Tibial artery (tissue), 4 donors: Measurements from ENCODE around the gene SSR1.

ENCODE experiments used
- DNase-seq, 2 donors: peaks; one replicate each; pipeline ENCODE4 v3.0.0-alpha.2; 2019
- H3K27ac ChIP-seq, 2 donors: fragments of 200-600 bp; sonication (generic) in 1 of 2; 1 replicate in 1 of 2; 2 replicates in 1 of 2; pipeline ENCODE4 v1.5.1; 2018 to 2019; ENCODE audit warnings: mild to moderate bottlenecking in 1 of 2
- H3K27me3 ChIP-seq, 2 donors: fragments of 200-600 bp; sonication (generic) in 1 of 2; one replicate each; pipeline versions ENCODE4 v1.5.1 to v1.6.0; 2016 to 2019
- H3K36me3 ChIP-seq, 3 donors: fragments of 200-600 bp; sonication (generic) in 2 of 3; one replicate each; pipeline ENCODE4 v1.5.1; 2016 to 2019; ENCODE audit warnings: mild to moderate bottlenecking in 2 of 3
- H3K4me1 ChIP-seq, 4 donors: fragments of 200-600 bp; sonication (generic) in 2 of 4; 1 replicate in 3 of 4; 2 replicates in 1 of 4; pipeline ENCODE4 v1.5.1; 2016 to 2019
- H3K4me3 ChIP-seq, 2 donors: fragments of 200-600 bp; sonication (generic) in 1 of 2; 1 replicate in 1 of 2; 2 replicates in 1 of 2; pipeline ENCODE4 v1.5.1; 2018 to 2019; ENCODE audit warnings: mild to moderate bottlenecking in 2 of 2
- H3K9me3 ChIP-seq, 3 donors: fragments of 200-600 bp; sonication (generic) in 1 of 3; one replicate each; pipeline ENCODE4 v1.5.1; 2016 to 2019
- CTCF ChIP-seq, 2 experiments: fragments of 200-600 bp in 1 of 2; fragments of 450-650 bp in 1 of 2; IDR thresholded peaks; one replicate each; pipeline ENCODE4 v1.5.1; 2017 to 2019; ENCODE audit warnings: antibody characterized with exemption in 2 of 2, mild to moderate bottlenecking in 1 of 2, moderate library complexity in 1 of 2
- intact Hi-C: fragments of 100-400 bp; cut with DNase I; formaldehyde crosslinking; loops from one replicate; pipeline ENCODE4 v1.15.0; 2023; ENCODE audit warnings: low total_unique reads

SSR1 gene

DNA sequence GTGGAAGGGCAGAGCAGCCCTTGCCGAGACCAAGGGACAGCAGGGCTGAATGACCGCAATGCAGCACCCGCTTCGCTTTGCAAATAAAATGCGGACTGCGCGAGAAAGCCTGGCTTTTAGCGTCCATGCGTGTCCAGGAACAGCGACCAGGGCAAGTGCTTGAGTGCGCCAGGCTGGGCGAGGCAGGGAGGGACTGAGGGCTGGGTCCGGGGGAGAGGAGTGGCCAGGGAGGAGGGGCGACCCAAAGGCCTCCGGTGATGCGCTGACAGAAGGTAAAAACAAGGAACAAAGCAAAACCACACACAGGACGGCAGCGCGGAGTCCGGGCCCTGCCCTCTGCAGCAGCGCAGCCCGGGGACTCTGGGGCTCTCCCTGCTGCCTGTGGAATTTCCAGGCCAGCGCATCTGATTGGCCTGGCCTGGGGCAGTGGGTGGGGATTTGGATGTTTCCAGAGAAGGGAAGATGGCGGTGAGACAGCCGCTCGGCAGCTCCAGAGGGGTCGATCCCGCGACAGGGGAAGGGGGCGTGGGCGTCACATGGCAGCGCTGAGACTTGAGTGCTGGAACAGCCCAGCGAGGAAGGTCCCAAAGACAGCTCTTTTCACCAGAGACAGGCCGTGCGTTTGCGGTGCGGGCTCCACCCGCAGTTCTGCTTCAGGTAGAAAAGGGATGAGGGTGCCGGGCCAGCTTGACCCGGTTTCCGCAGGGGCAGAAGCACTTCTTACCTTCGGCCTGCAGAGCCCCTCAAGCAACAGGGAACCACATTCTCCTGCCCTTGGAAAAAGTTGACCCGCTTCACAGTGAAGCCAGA is 51.8 kb downstream of the SSR1 start:
- Histone ChIP-seq H3K27ac (peak overlapping the region; percentile 60 to 66), H3K4me1 (peaks cover 0 to 10% (median 7%) of the 10 kb centered on the region in 4 donors), H3K9me3 (no peaks in the 10 kb centered on the region), H3K27me3 (no peaks in the 10 kb centered on the region), H3K4me3 (peak overlapping the region; percentile 59 to 82), H3K36me3 (no peaks in the 10 kb centered on the region)
- peak; percentile 77 to 88 for DNase-seq
- TF ChIP-seq CTCF (IDR thresholded peaks at IDR 0.05) = no peak
- intact Hi-C loops = no loop called here

DNA sequence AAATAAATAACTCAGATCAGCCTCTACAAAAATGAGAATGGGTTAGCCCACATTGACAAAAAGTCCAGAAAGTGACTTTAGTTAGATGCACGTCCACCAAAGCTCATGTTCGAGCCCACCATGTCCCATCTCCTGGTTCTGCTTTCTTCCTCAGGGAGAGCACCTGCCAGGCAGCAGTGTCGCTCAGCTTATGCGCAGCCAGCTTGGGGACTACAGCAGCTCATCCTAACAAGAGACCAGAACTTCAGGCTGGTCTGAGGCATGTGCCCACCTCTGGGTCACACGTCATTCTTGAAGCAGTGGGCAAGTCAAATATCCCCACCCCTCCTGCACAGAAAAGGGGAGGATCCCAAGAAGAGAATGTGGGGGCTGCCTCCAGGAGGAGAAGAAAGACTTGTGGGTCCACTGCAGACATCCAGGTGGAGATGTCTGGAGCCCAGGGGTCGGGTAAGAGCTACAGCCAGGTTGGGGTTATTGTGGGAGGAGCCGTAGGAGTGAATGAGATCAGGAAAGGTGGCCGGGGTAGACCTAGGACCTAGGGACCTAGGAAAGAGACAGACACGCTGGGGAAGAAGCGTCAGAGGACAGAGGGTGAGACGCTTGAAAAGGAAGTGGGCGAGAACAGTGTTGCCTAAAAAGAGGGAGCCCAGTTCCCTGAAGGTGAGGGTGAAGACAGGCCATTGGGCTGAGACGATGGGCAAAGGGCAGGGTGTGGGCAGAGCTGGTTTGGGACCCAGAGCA is 52.5 kb downstream of the SSR1 start:
- Histone ChIP-seq H3K4me1 (peaks cover 0 to 10% (median 7%) of the 10 kb centered on the region in 4 donors), H3K9me3 (peaks cover 0 to 4% (median 0%) of the 10 kb centered on the region in 3 donors), H3K36me3 (no peaks in the 10 kb centered on the region), H3K27ac (peak overlapping the region; percentile 60 to 66), H3K27me3 (no peaks in the 10 kb centered on the region), H3K4me3 (peak overlapping the region; percentile 59 to 82)
- peak in 1 of 2 donors; percentile 17 for DNase-seq
- intact Hi-C loops = no loop called here
- no peak for TF ChIP-seq CTCF (IDR thresholded peaks at IDR 0.05)

- no peak overlapping the region for H3K27ac ChIP-seq
- TF ChIP-seq CTCF (IDR thresholded peaks at IDR 0.05) = no peak
These were observed 54.7 kb downstream of the SSR1 start for GRCh38 chr6:7258231-7258763.

GRCh38 chr6:7257521-7258230 is 55.3 kb downstream of the SSR1 start:
- TF ChIP-seq CTCF (IDR thresholded peaks at IDR 0.05) = no peak
- intact Hi-C loops = no loop called here
- Histone ChIP-seq H3K9me3 (peaks cover 0 to 7% (median 5%) of the 10 kb centered on the region in 3 donors), H3K4me3 (no peak overlapping the region), H3K4me1 (peaks cover 0 to 10% (median 7%) of the 10 kb centered on the region in 4 donors), H3K36me3 (no peaks in the 10 kb centered on the region), H3K27me3 (no peaks in the 10 kb centered on the region), H3K27ac (no peak overlapping the region)
- peak in 1 of 2 donors; percentile 10 for DNase-seq

More at GRCh38 chr6:7258231-7258763, 54.7 kb downstream of the SSR1 start:
- peak; percentile 18 to 60 for DNase-seq
- H3K4me3 ChIP-seq = no peak overlapping the region
- H3K36me3 ChIP-seq = no peaks in the 10 kb centered on the region
- peaks cover 0 to 10% (median 7%) of the 10 kb centered on the region in 4 donors for H3K4me1 ChIP-seq
- intact Hi-C loops = no loop called here
- H3K9me3 ChIP-seq = peaks cover 0 to 7% (median 5%) of the 10 kb centered on the region in 3 donors
- H3K27me3 ChIP-seq = no peaks in the 10 kb centered on the region

DNA sequence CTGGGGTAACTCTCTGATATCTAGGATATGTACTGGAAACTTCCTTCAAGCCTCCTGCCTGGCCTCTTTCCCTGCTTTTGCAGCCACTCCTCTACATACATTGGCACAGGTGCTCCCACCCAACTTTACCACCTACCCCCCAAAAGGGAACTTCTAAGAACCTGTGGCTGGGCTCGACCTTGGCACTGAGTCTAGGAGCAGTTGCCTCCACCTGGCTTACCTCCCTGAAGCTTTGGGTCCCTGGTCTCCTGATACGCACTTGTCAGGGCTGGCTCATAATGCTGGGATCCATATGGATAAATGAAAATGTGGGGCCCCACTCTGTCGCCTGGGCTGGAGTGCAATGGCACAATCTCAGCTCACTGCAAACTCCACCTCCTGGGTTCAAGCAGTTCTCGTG is 56.2 kb downstream of the SSR1 start:
- intact Hi-C loops = no loop called here
- Histone ChIP-seq H3K36me3 (peaks cover 0 to 8% (median 0%) of the 10 kb centered on the region in 3 donors), H3K27ac (no peak overlapping the region), H3K27me3 (no peaks in the 10 kb centered on the region), H3K9me3 (peaks cover 0 to 7% (median 5%) of the 10 kb centered on the region in 3 donors), H3K4me3 (no peak overlapping the region), H3K4me1 (peaks cover 0 to 10% (median 6%) of the 10 kb centered on the region in 4 donors)
- no peak for TF ChIP-seq CTCF (IDR thresholded peaks at IDR 0.05)
- DNase-seq = peak in 1 of 2 donors; percentile 15
